H9 (cell line): ENCODE measurements around the gene VPS35L. TPM values are rescaled to one million over a fixed set of nuclear protein-coding genes. Genes with fewer than 3 reads are reported as not detected.

Experiments
- DNase-seq: peaks from one replicate; pipeline ENCODE4 v3.0.0-alpha.2; 2017
- H2AFZ ChIP-seq: one replicate; pipeline ENCODE4 v1.6.1; 2013; ENCODE audit warnings: mild to moderate bottlenecking, low read length, control low read depth, moderate library complexity
- H2AK5ac ChIP-seq: 2 replicates; pipeline ENCODE4 v1.6.1; 2013; ENCODE audit warnings: low read length, control low read depth, mixed read lengths; ENCODE audit not compliant: insufficient read length
- H2BK120ac ChIP-seq: one replicate; pipeline ENCODE4 v1.6.1; 2013; ENCODE audit warnings: low read depth, mild to moderate bottlenecking, low read length, control low read depth, inconsistent platforms; ENCODE audit not compliant: poor library complexity, severe bottlenecking
- H2BK12ac ChIP-seq: 2 replicates; pipeline ENCODE4 v1.6.1; 2013; ENCODE audit warnings: low read length, control low read depth, mixed read lengths, low read depth; ENCODE audit not compliant: insufficient read length
- H2BK15ac ChIP-seq: 2 replicates; pipeline ENCODE4 v1.6.1; 2013; ENCODE audit warnings: low read depth, low read length, control low read depth
- H2BK20ac ChIP-seq: one replicate; pipeline ENCODE4 v1.6.1; 2013; ENCODE audit warnings: low read depth, mild to moderate bottlenecking, low read length, control low read depth, inconsistent platforms; ENCODE audit not compliant: poor library complexity, severe bottlenecking
- H2BK5ac ChIP-seq: 2 replicates; pipeline ENCODE4 v1.6.1; 2013; ENCODE audit warnings: low read length, control low read depth, mixed read lengths; ENCODE audit not compliant: insufficient read length
- H3K14ac ChIP-seq: 2 replicates; pipeline ENCODE4 v1.6.1; 2013; ENCODE audit warnings: low read length, control low read depth; ENCODE audit not compliant: insufficient read depth
- H3K18ac ChIP-seq: 2 replicates; pipeline ENCODE4 v1.6.1; 2013; ENCODE audit warnings: low read depth, mild to moderate bottlenecking, mixed read lengths, low read length, control low read depth; ENCODE audit not compliant: insufficient read length
- H3K23ac ChIP-seq: 2 replicates; pipeline ENCODE4 v1.6.1; 2013; ENCODE audit warnings: low read length, control low read depth, mixed read lengths, low read depth; ENCODE audit not compliant: insufficient read length
- H3K23me2 ChIP-seq: 2 replicates; pipeline ENCODE4 v1.6.1; 2013; ENCODE audit warnings: low read depth, mild to moderate bottlenecking, mixed read lengths, low read length, control low read depth; ENCODE audit not compliant: insufficient read length, poor library complexity, severe bottlenecking
- H3K27ac ChIP-seq: 2 replicates; pipeline ENCODE4 v1.5.1; 2013; ENCODE audit warnings: low read length, control low read depth, mixed read lengths, low read depth; ENCODE audit not compliant: insufficient read length
- H3K27me3 ChIP-seq: 2 replicates; pipeline ENCODE4 v1.6.1; 2013; ENCODE audit warnings: low read length, control low read depth, inconsistent platforms; ENCODE audit not compliant: insufficient read depth
- H3K4ac ChIP-seq: 2 replicates; pipeline ENCODE4 v1.6.1; 2013; ENCODE audit warnings: low read depth, mild to moderate bottlenecking, control low read depth, inconsistent platforms, low read length, moderate library complexity
- H3K4me1 ChIP-seq: 2 replicates; pipeline ENCODE4 v1.6.1; 2013; ENCODE audit warnings: low read length, control low read depth, inconsistent platforms; ENCODE audit not compliant: insufficient read depth
- H3K4me2 ChIP-seq: 2 replicates; pipeline ENCODE4 v1.6.1; 2013; ENCODE audit warnings: low read length, control low read depth, mixed read lengths; ENCODE audit not compliant: insufficient read length, insufficient read depth
- H3K56ac ChIP-seq: 2 replicates; pipeline ENCODE4 v1.6.1; 2013; ENCODE audit warnings: low read depth, mild to moderate bottlenecking, mixed read lengths, low read length, control low read depth; ENCODE audit not compliant: insufficient read length
- H3K79me1 ChIP-seq: 2 replicates; pipeline ENCODE4 v1.6.1; 2013; ENCODE audit warnings: low read depth, mild to moderate bottlenecking, moderate library complexity, low read length, control low read depth, inconsistent platforms; ENCODE audit not compliant: insufficient read depth, poor library complexity, severe bottlenecking
- H3K79me2 ChIP-seq: 2 replicates; pipeline ENCODE4 v1.6.1; 2013; ENCODE audit warnings: low read length, control low read depth, inconsistent platforms; ENCODE audit not compliant: insufficient read depth
- H3K9ac ChIP-seq: 2 replicates; pipeline ENCODE4 v1.6.1; 2013; ENCODE audit warnings: low read length, control low read depth, mixed read lengths; ENCODE audit not compliant: insufficient read length; ENCODE audit errors: extremely low read depth
- H3K9me3 ChIP-seq: one replicate; pipeline ENCODE4 v1.6.1; 2013; ENCODE audit warnings: low read depth, low read length, inconsistent platforms; ENCODE audit not compliant: control insufficient read depth
- H3T11ph ChIP-seq: one replicate; pipeline ENCODE4 v1.6.1; 2013; ENCODE audit warnings: mild to moderate bottlenecking, low read length, control low read depth, inconsistent platforms
- H4K20me1 ChIP-seq: one replicate; pipeline ENCODE4 v1.6.1; 2013; ENCODE audit not compliant: control insufficient read depth, insufficient read length, insufficient read depth
- H4K5ac ChIP-seq: 2 replicates; pipeline ENCODE4 v1.6.1; 2013; ENCODE audit warnings: low read depth, mild to moderate bottlenecking, mixed read lengths, low read length, control low read depth; ENCODE audit not compliant: insufficient read length
- H4K8ac ChIP-seq: replicated peaks from 2 replicates; pipeline ENCODE4 v1.6.1; 2013; ENCODE audit warnings: low read length, control low read depth, mixed read lengths, low read depth; ENCODE audit not compliant: insufficient read length
- H4K91ac ChIP-seq: 2 replicates; pipeline ENCODE4 v1.6.1; 2013; ENCODE audit warnings: low read depth, mild to moderate bottlenecking, moderate library complexity, mixed read lengths, low read length, control low read depth; ENCODE audit not compliant: insufficient read length
- H3K27ac Mint-ChIP-seq, 3 experiments: 2 replicates in 2 of 3; 3 replicates in 1 of 3; pipeline ENCODE4 v1.8.0; 2020 to 2021; ENCODE audit warnings: mixed read lengths in 3 of 3, mild to moderate bottlenecking in 1 of 3, moderate library complexity in 1 of 3
- H3K27me3 Mint-ChIP-seq: 2 replicates; pipeline ENCODE4 v1.8.0; 2021; ENCODE audit warnings: low read depth, mild to moderate bottlenecking, moderate library complexity, mixed read lengths
- H3K36me3 Mint-ChIP-seq, 3 experiments: 2 replicates in 2 of 3; 3 replicates in 1 of 3; pipeline ENCODE4 v1.8.0; 2020 to 2021; ENCODE audit warnings: low read depth in 3 of 3, mixed read lengths in 3 of 3; ENCODE audit not compliant: insufficient read depth in 1 of 3
- H3K4me1 Mint-ChIP-seq, 2 experiments: 2 replicates each; pipeline ENCODE4 v1.8.0; 2020; ENCODE audit warnings: mixed read lengths in 2 of 2
- H3K4me3 Mint-ChIP-seq, 2 experiments: 2 replicates in 1 of 2; 3 replicates in 1 of 2; pipeline ENCODE4 v1.8.0; 2020 to 2021; ENCODE audit warnings: mild to moderate bottlenecking in 2 of 2, mixed read lengths in 2 of 2, moderate library complexity in 1 of 2
- H3K9me3 Mint-ChIP-seq, 2 experiments: 2 replicates in 1 of 2; 3 replicates in 1 of 2; pipeline ENCODE4 v1.8.0; 2020; ENCODE audit warnings: mild to moderate bottlenecking in 2 of 2, mixed read lengths in 2 of 2, moderate library complexity in 1 of 2
- WGBS: extraction: QIAGEN DNeasy Blood & Tissue Kit; methylation state at CpG from one replicate; pipeline ENCODE4 v1.1.7; 2013; ENCODE audit warnings: missing lambda C conversion rate, low lambda C conversion rate, mixed read lengths; ENCODE audit not compliant: insufficient read length; ENCODE audit errors: extremely low coverage; 5-methylcytosine and 5-hydroxymethylcytosine counted together
- total RNA-seq: library from RNA; stranded (reverse); gene quantifications from 2 replicates; pipeline ENCODE4 v1.2.1, GENCODE V29; 2021
- TF ChIP-seq, protein P1 (sequence below): fragments of 200-600 bp; sonication (generic); conservative IDR thresholded peaks from 3 replicates; pipeline ENCODE4 v1.8.0; 2021; ENCODE audit warnings: antibody characterized with exemption, mild to moderate bottlenecking

VPS35L gene
- total RNA-seq, 1 experiment from 2014 or later: 58.4 TPM

GRCh38 chr16:19689342-19689741 lies 133.8 kb downstream of the VPS35L start:
- H3T11ph ChIP-seq: no peak overlapping the region
- H2BK20ac ChIP-seq: no peak overlapping the region
- H4K91ac ChIP-seq: no peak overlapping the region
- no peak overlapping the region for H3K14ac ChIP-seq
- WGBS: no CpG with 5 or more reads among the region's 5 CpGs
- Mint-ChIP-seq H3K4me1 (peaks cover 4 to 10% of the 10 kb centered on the region in 2 experiments), H3K9me3 (peaks cover 1 to 7% of the 10 kb centered on the region in 2 experiments; a peak in 3 of 5 replicates), H3K27ac (no peak overlapping the region), H3K36me3 (peaks cover 22 to 63% (median 61%) of the 10 kb centered on the region in 3 experiments; a peak in 6 of 7 replicates), H3K27me3 (no peaks in the 10 kb centered on the region), H3K4me3 (no peak overlapping the region)
- no peaks in the 10 kb centered on the region for H3K9me3 ChIP-seq
- DNase-seq: no peak
- no peak overlapping the region for H2BK120ac ChIP-seq
- H2AK5ac ChIP-seq: no peak overlapping the region
- H2AFZ ChIP-seq: no peak overlapping the region
- no peak overlapping the region for H2BK15ac ChIP-seq
- H3K79me2 ChIP-seq: no peaks in the 10 kb centered on the region
- H4K8ac ChIP-seq: no peak overlapping the region
- no peaks in the 10 kb centered on the region for H3K23me2 ChIP-seq
- no peaks in the 10 kb centered on the region for H3K4me1 ChIP-seq
- TF ChIP-seq, protein P1, sequence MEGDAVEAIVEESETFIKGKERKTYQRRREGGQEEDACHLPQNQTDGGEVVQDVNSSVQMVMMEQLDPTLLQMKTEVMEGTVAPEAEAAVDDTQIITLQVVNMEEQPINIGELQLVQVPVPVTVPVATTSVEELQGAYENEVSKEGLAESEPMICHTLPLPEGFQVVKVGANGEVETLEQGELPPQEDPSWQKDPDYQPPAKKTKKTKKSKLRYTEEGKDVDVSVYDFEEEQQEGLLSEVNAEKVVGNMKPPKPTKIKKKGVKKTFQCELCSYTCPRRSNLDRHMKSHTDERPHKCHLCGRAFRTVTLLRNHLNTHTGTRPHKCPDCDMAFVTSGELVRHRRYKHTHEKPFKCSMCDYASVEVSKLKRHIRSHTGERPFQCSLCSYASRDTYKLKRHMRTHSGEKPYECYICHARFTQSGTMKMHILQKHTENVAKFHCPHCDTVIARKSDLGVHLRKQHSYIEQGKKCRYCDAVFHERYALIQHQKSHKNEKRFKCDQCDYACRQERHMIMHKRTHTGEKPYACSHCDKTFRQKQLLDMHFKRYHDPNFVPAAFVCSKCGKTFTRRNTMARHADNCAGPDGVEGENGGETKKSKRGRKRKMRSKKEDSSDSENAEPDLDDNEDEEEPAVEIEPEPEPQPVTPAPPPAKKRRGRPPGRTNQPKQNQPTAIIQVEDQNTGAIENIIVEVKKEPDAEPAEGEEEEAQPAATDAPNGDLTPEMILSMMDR: no peak
- H3K9ac ChIP-seq: no peak overlapping the region
- no peak overlapping the region for H2BK5ac ChIP-seq
- H3K4ac ChIP-seq: no peak overlapping the region
- no peaks in the 10 kb centered on the region for H3K27me3 ChIP-seq
- H3K79me1 ChIP-seq: no peaks in the 10 kb centered on the region
- no peak overlapping the region for H3K27ac ChIP-seq
- no peak overlapping the region for H2BK12ac ChIP-seq
- no peak overlapping the region for H3K18ac ChIP-seq
- H3K56ac ChIP-seq: no peak overlapping the region
- no peak overlapping the region for H3K4me2 ChIP-seq
- no peak overlapping the region for H4K5ac ChIP-seq
- H4K20me1 ChIP-seq: no peaks in the 10 kb centered on the region
- H3K23ac ChIP-seq: no peak overlapping the region
